Mesenchymal stem cell (in vitro differentiated cells and primary cell): ENCODE data around the gene NAPA.
A peak's percentile ranks its signal among the peaks of the same experiment; 100 is the strongest.

Source experiments
- DNase-seq: peaks from one replicate; pipeline ENCODE4 v3.0.0-alpha.2; 2013
- H2AFZ ChIP-seq: one replicate; pipeline ENCODE4 v1.6.1; 2013; ENCODE audit warnings: low read depth, mild to moderate bottlenecking, control low read depth, inconsistent platforms, low read length, moderate library complexity
- H2AK5ac ChIP-seq: 2 replicates; pipeline ENCODE4 v1.6.1; 2013; ENCODE audit warnings: low read length, moderate library complexity, mild to moderate bottlenecking, inconsistent platforms; ENCODE audit not compliant: severe bottlenecking
- H2BK120ac ChIP-seq: one replicate; pipeline ENCODE4 v1.6.1; 2013; ENCODE audit warnings: low read depth, mild to moderate bottlenecking, inconsistent platforms, low read length, moderate library complexity
- H2BK12ac ChIP-seq, 2 experiments: one replicate each; pipeline ENCODE4 v1.6.1; 2013; ENCODE audit warnings: inconsistent platforms in 2 of 2, low read length in 2 of 2, mild to moderate bottlenecking in 2 of 2, moderate library complexity in 2 of 2, control low read depth in 1 of 2
- H2BK15ac ChIP-seq: one replicate; pipeline ENCODE4 v1.6.1; 2013; ENCODE audit warnings: mild to moderate bottlenecking, low read depth, inconsistent platforms; ENCODE audit not compliant: poor library complexity, severe bottlenecking
- H2BK5ac ChIP-seq: 2 replicates; pipeline ENCODE4 v1.6.1; 2013; ENCODE audit warnings: low read depth, mild to moderate bottlenecking, low read length, control low read depth, inconsistent platforms; ENCODE audit not compliant: poor library complexity, severe bottlenecking
- H3K14ac ChIP-seq, 2 experiments: one replicate each; pipeline ENCODE4 v1.6.1; 2013; ENCODE audit warnings: inconsistent platforms in 2 of 2, low read length in 2 of 2, control low read depth in 1 of 2, mild to moderate bottlenecking in 1 of 2, moderate library complexity in 1 of 2
- H3K18ac ChIP-seq, 2 experiments: one replicate each; pipeline ENCODE4 v1.6.1; 2013; ENCODE audit warnings: inconsistent platforms in 2 of 2, low read length in 2 of 2, control low read depth in 1 of 2, low read depth in 1 of 2, mild to moderate bottlenecking in 1 of 2
- H3K23ac ChIP-seq, 2 experiments: one replicate each; pipeline ENCODE4 v1.6.1; 2013; ENCODE audit warnings: inconsistent platforms in 2 of 2, low read length in 2 of 2, mild to moderate bottlenecking in 2 of 2, moderate library complexity in 2 of 2, control low read depth in 1 of 2
- H3K27ac ChIP-seq: 2 replicates; pipeline ENCODE4 v1.5.1; 2013; ENCODE audit warnings: mild to moderate bottlenecking, moderate library complexity, low read length, control low read depth, inconsistent platforms; ENCODE audit not compliant: poor library complexity, severe bottlenecking
- H3K27me3 ChIP-seq, 2 experiments: 2 replicates each; pipeline versions ENCODE4 v1.6.1 to v1.7.0; 2013; ENCODE audit warnings: low read length in 2 of 2, mild to moderate bottlenecking in 2 of 2, moderate library complexity in 2 of 2, control low read depth in 1 of 2, inconsistent platforms in 1 of 2; ENCODE audit not compliant: control insufficient read depth in 1 of 2, insufficient read depth in 1 of 2
- H3K36me3 ChIP-seq, 2 experiments: 2 replicates each; pipeline versions ENCODE4 v1.6.1 to v1.7.0; 2013; ENCODE audit warnings: low read length in 2 of 2, control low read depth in 1 of 2, inconsistent platforms in 1 of 2, low read depth in 1 of 2, mild to moderate bottlenecking in 1 of 2; ENCODE audit not compliant: insufficient read depth in 2 of 2, control insufficient read depth in 1 of 2
- H3K4ac ChIP-seq, 2 experiments: one replicate each; pipeline ENCODE4 v1.6.1; 2013; ENCODE audit warnings: inconsistent platforms in 2 of 2, low read length in 2 of 2, mild to moderate bottlenecking in 2 of 2, moderate library complexity in 2 of 2, control low read depth in 1 of 2, low read depth in 1 of 2
- H3K4me1 ChIP-seq: 2 replicates; pipeline ENCODE4 v1.6.1; 2013; ENCODE audit warnings: low read depth, low read length, control low read depth; ENCODE audit not compliant: control insufficient read depth, insufficient read depth
- H3K4me2 ChIP-seq: 2 replicates; pipeline ENCODE4 v1.6.1; 2013; ENCODE audit warnings: low read length, mild to moderate bottlenecking, inconsistent platforms; ENCODE audit not compliant: poor library complexity, severe bottlenecking
- H3K4me3 ChIP-seq, 2 experiments: 2 replicates each; pipeline versions ENCODE4 v1.5.1 to v1.7.0; 2013; ENCODE audit warnings: low read length in 2 of 2, mild to moderate bottlenecking in 2 of 2, control low read depth in 1 of 2, low read depth in 1 of 2; ENCODE audit not compliant: insufficient read depth in 1 of 2
- H3K79me1 ChIP-seq: replicated peaks from 2 replicates; pipeline ENCODE4 v1.6.1; 2013; ENCODE audit warnings: mild to moderate bottlenecking, control low read depth, low read length, inconsistent platforms; ENCODE audit not compliant: poor library complexity, severe bottlenecking
- H3K9ac ChIP-seq: 2 replicates; pipeline ENCODE4 v1.7.0; 2013; ENCODE audit warnings: mild to moderate bottlenecking, low read length, moderate library complexity
- H3K9me3 ChIP-seq: 2 replicates; pipeline ENCODE4 v1.7.0; 2013; ENCODE audit warnings: mild to moderate bottlenecking, low read length; ENCODE audit not compliant: control insufficient read depth
- H4K8ac ChIP-seq: one replicate; pipeline ENCODE4 v1.6.1; 2013; ENCODE audit warnings: inconsistent platforms, mild to moderate bottlenecking, low read length, moderate library complexity
- H4K91ac ChIP-seq: one replicate; pipeline ENCODE4 v1.6.1; 2013; ENCODE audit warnings: mild to moderate bottlenecking, low read length, inconsistent platforms
- WGBS: methylation state at CpG from one replicate; pipeline ENCODE4 v1.1.7; 2013; ENCODE audit warnings: mixed read lengths; 5-methylcytosine and 5-hydroxymethylcytosine counted together

NAPA gene

GRCh38 chr19:47509973-47510372, 4.9 kb downstream of the NAPA start:
- H3K18ac ChIP-seq = no peak overlapping the region

DNA sequence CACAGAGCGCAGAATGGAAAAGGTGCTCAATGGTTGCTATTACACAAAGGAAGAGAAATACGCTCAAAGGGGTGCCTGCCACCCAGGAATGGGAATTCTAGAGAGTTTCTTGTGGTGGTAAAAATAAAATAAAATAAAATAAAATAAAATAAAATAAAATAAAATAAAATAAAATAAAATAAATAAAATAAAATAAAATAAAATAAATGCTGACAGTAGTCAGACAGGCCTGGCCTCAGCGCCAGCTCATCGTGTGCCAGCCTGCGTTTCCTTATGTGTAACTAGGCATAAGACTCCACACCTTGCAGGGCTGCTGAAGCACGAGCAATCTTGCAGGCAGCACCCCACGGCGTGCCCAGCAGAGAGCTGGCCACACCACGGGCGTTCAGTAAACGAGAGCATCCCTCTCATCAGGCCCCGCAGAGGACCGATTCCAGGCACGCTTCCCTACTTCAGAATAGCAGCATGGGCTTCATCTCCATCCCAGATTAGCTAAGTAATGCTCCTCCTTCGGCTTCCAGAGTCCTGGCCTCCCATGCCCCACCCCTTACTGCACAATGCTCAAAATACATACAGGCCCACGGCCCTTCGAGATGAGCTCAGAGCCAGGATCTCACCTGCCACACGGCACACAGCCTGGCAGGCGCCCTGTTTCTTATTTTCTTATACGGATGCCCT, 5.6 kb downstream of the NAPA start:
- no peaks in the 10 kb centered on the region for H3K9me3 ChIP-seq
- H2BK5ac ChIP-seq = no peak overlapping the region
- no peaks in the 10 kb centered on the region for H3K27me3 ChIP-seq
- H2BK15ac ChIP-seq = no peak overlapping the region
- no peak overlapping the region for H3K4me2 ChIP-seq
- no peak overlapping the region for H2AFZ ChIP-seq
- H4K91ac ChIP-seq = no peak overlapping the region
- no peak overlapping the region for H2BK12ac ChIP-seq
- no peak overlapping the region for H4K8ac ChIP-seq
- H3K4me3 ChIP-seq = no peak overlapping the region
- no peak overlapping the region for H3K23ac ChIP-seq
- 98% methylated on average over 19 of the region's 20 CpGs for WGBS
- no peak overlapping the region for H3K27ac ChIP-seq
- H2AK5ac ChIP-seq = no peak overlapping the region
- H3K14ac ChIP-seq = no peak overlapping the region
- no peak overlapping the region for H3K4ac ChIP-seq
- no peak overlapping the region for H2BK120ac ChIP-seq
- no peak for DNase-seq
- peaks cover 36% of the 10 kb centered on the region for H3K4me1 ChIP-seq
- H3K9ac ChIP-seq = no peak overlapping the region
- H3K18ac ChIP-seq = no peak overlapping the region
- H3K36me3 ChIP-seq = peaks cover 23 to 29% of the 10 kb centered on the region in 2 experiments
- H3K79me1 ChIP-seq = peaks cover 40% of the 10 kb centered on the region

More at GRCh38 chr19:47509973-47510372, 4.9 kb downstream of the NAPA start:
- Histone ChIP-seq H3K79me1 (peaks cover 38% of the 10 kb centered on the region), H3K14ac (no peak overlapping the region), H2AFZ (no peak overlapping the region), H2BK12ac (no peak overlapping the region), H3K9ac (no peak overlapping the region), H3K23ac (no peak overlapping the region), H3K27ac (no peak overlapping the region), H3K9me3 (no peaks in the 10 kb centered on the region), H3K4me2 (no peak overlapping the region), H3K36me3 (peaks cover 22 to 29% of the 10 kb centered on the region in 2 experiments), H2AK5ac (no peak overlapping the region), H3K4me1 (peaks cover 36% of the 10 kb centered on the region), H2BK5ac (no peak overlapping the region), H4K8ac (no peak overlapping the region), H3K27me3 (no peaks in the 10 kb centered on the region), H3K4me3 (no peak overlapping the region), H2BK15ac (no peak overlapping the region), H2BK120ac (no peak overlapping the region), H4K91ac (no peak overlapping the region), H3K4ac (no peak overlapping the region)
- DNase-seq = no peak
- WGBS = 95% methylated on average over 8 of the region's 8 CpGs

DNA sequence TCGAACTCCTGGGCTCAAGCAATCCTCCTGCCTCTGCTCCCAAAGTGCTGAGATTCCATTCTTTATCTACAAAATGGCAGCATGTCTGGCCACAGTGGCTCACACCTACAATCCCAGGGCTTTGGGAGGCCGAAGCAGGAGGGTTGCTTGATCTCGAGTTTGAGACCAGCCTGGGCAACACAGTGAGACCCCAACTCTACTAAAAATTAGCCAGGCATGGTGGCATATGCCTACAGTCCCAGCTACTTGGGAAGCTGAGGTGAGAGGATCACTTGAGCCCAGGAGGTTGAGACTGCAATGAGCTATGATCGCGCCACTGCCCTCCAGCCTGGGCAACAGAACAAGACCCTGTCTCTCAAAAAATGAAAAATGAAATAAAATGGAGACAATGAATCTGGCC, 6.1 kb downstream of the NAPA start:
- Histone ChIP-seq H2BK12ac (no peak overlapping the region), H2AK5ac (no peak overlapping the region), H3K4me2 (no peak overlapping the region), H3K27ac (no peak overlapping the region), H4K8ac (no peak overlapping the region), H3K4me3 (no peak overlapping the region), H3K79me1 (peaks cover 44% of the 10 kb centered on the region), H2BK5ac (no peak overlapping the region), H3K4me1 (peaks cover 33% of the 10 kb centered on the region), H3K23ac (no peak overlapping the region), H3K9ac (no peak overlapping the region), H3K27me3 (no peaks in the 10 kb centered on the region), H3K9me3 (no peaks in the 10 kb centered on the region), H3K4ac (no peak overlapping the region), H3K14ac (no peak overlapping the region), H2AFZ (no peak overlapping the region), H2BK15ac (no peak overlapping the region), H3K18ac (no peak overlapping the region), H3K36me3 (peaks cover 29 to 33% of the 10 kb centered on the region in 2 experiments), H2BK120ac (no peak overlapping the region), H4K91ac (no peak overlapping the region)
- DNase-seq = no peak
- WGBS = 95% methylated on average over 5 of the region's 5 CpGs

GRCh38 chr19:47507924-47508553, 6.8 kb downstream of the NAPA start:
- peaks cover 50% of the 10 kb centered on the region for H3K79me1 ChIP-seq
- H3K4ac ChIP-seq = no peak overlapping the region
- no peak overlapping the region for H2AFZ ChIP-seq
- H3K9me3 ChIP-seq = no peaks in the 10 kb centered on the region
- no peak overlapping the region for H3K14ac ChIP-seq
- H3K4me3 ChIP-seq = no peak overlapping the region
- WGBS = 91% methylated on average over 11 of the region's 11 CpGs
- H2BK5ac ChIP-seq = no peak overlapping the region
- H2BK120ac ChIP-seq = no peak overlapping the region
- H3K9ac ChIP-seq = peak overlapping the region; percentile 18
- no peak overlapping the region for H2AK5ac ChIP-seq
- no peak overlapping the region for H2BK15ac ChIP-seq
- H3K27me3 ChIP-seq = no peaks in the 10 kb centered on the region
- no peak for DNase-seq
- no peak overlapping the region for H3K4me2 ChIP-seq
- no peak overlapping the region for H3K27ac ChIP-seq
- H3K23ac ChIP-seq = no peak overlapping the region
- H3K18ac ChIP-seq = no peak overlapping the region
- no peak overlapping the region for H4K8ac ChIP-seq
- peaks cover 36 to 40% of the 10 kb centered on the region in 2 experiments for H3K36me3 ChIP-seq
- no peak overlapping the region for H4K91ac ChIP-seq
- H3K4me1 ChIP-seq = peaks cover 28% of the 10 kb centered on the region
- no peak overlapping the region for H2BK12ac ChIP-seq
